AG09319 (cell line): ENCODE results near the gene PRRT4.

Experiments used
- DNase-seq: peaks from one replicate; pipeline ENCODE4 v3.0.0-alpha.2; 2010; ENCODE audit warnings: low read depth; ENCODE audit errors: extremely low read depth
- CTCF ChIP-seq: IDR thresholded peaks from 2 replicates; pipeline ENCODE4 v1.5.1; 2011; ENCODE audit warnings: low read depth, mild to moderate bottlenecking, inconsistent platforms, low read length, moderate library complexity

Gene PRRT4

DNA sequence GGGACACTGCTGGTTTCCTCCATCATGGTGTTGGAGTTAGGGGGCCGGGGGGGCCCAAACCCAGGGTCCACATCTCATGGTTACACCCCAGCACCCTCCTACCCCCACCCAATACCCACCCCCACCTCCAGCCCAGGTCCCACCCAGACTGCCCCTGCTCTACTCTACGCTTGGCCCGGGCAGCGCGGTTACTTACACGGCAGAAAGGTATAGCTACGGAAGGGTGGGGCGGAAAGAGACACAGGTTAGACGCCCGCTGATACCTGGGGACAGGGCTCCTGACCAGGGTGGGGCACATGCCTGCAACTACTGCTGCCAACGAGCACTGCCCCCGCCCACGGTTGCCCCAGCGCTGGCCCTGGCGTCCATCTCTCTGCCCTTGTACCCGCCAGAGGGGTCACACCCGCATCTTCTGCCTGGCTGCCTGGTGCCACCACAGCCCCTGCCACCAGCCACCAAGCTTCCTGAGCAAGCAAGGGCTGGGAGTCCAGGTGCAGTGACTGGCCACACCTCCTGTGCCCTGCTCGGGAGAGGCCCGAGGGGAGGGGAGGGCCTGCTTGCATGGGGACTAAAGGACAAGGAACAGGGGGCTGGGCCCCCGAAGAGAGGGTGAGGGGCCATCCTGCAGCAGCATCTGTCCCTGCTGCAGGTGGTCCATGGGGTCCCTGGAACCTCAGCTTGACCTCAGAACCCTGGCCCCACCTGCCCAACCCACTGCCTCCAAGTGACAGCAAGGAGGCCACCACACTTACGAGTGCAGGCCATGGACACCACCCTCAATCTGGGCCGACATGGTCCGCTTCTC is 32.2 kb upstream of the PRRT4 start:
- no peak for TF ChIP-seq CTCF
- no peak for DNase-seq

DNA sequence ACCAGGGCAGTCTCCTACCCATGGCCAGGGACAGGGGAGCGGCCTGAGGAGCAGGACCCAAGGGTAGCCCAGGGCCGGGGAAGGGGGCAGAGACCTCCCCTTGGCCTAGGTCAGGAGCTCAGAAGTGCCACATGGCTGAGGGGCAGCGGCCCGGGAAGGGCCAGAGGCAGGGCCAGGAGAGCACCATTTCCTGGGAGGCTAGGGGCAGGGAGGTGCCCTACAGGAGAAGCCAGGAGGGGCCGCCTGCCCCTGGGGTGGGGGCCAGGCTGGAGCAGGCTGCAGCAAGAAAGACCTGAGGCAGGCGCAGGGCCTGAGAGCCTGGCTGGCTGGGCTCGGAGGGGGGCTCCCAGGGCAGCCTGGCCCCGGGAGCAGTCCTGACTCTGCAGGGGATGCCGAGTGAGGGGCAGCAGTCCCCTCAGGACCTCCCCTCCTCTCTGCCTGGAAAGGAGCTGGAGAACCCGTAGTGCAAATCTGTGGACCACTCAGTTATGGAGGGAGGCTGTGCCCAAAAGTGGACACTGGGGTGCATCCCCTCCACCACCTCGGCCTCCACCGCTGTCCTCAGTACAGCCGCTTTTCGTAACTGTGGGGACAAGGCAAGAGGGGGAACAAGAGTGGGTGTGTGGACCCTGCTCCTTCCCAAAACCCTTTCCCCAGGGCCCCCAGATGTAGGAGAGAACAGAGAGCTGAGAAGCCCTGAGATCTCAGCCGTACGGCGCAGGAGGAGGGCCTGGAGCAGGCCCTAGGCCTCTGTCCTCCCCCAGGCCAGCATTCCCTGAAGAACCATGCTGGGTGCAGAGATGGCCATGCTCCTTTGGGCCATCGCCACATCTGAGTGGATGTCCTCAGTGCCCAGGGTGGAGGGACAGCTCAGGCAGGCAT is 31.2 kb upstream of the PRRT4 start:
- no peak for TF ChIP-seq CTCF
- DNase-seq = no peak

DNA sequence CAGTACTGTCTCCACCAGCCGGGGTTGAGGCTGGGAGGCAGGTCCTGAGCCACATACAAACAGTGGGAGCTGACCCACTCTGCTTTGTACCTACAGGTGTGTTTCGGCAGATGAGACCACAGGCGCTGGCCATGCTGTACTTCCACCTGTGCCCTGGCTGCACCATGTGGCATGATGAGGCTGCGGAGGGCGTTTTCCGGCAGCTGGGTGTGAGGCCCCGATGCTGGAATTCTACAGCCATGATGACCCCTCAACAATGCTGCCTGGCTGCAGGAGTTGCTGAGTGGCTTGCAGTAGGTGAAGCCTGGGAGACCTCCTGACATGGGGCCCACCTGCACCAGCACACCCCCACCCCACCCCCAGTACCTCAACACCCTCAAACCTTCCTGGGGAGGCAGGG is 30.3 kb upstream of the PRRT4 start:
- TF ChIP-seq CTCF = no peak
- no peak for DNase-seq

DNA sequence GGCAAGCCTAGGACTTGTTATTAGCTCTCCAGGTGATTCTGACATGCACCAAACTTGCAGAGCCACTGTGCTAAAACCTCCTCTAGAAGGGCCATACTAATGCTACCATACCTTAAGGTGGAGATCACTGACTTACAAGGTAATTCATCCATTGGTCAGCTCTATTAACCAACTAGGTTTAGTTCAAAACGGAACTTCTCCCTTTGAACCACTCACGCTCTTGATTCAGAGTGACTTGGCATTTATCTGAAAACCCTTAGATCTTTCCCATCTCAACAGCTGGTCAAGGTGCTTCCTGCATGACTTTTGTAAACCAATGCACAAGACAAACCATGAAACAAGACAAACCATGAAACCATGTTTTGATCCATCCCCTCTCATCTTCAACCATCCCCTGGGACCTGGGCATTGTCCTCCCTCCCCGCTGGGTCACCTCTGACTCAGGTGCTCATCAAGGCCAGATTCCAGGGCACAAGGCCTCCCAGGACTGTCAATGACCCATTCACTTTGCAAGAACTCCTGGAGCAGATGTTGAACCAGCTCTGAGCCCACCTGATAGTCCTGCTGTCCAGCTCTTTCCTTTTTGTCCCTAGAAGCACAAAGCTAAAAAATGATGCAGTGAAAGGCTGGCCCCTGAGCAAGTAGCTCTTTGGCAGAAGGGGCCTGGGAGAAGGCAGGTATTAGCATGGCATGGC is 29.5 kb upstream of the PRRT4 start:
- no peak for DNase-seq
- TF ChIP-seq CTCF = no peak

GRCh38 chr7:128389618-128390329 is 28.3 kb upstream of the PRRT4 start:
- no peak for TF ChIP-seq CTCF
- no peak for DNase-seq

GRCh38 chr7:128389085-128389617 is 27.7 kb upstream of the PRRT4 start:
- no peak for DNase-seq
- no peak for TF ChIP-seq CTCF
